AG04449 (cell line): Measurements from ENCODE around the gene ETV4.

ENCODE experiments used
- CTCF ChIA-PET: fragments of 350-600 bp; formaldehyde crosslinking; extraction: SDS; loops from one replicate; lab custom pipeline; 2021; ENCODE audit warnings: antibody characterized with exemption; lab: Yijun Ruan, JAX
- POLR2A ChIA-PET: fragments of 400-600, 350-600 bp; formaldehyde crosslinking; extraction: SDS; loops from one replicate; lab custom pipeline; 2020; ENCODE audit warnings: antibody characterized with exemption, inconsistent platforms; lab: Yijun Ruan, JAX
- DNase-seq: peaks from one replicate; pipeline ENCODE4 v3.0.0-alpha.2; 2010; ENCODE audit warnings: low read depth, low spot score
- H3K4me3 ChIP-seq: 2 replicates; pipeline ENCODE4 v1.5.1; 2011; ENCODE audit warnings: low read depth, mild to moderate bottlenecking, control low read depth, low read length
- TF ChIP-seq, protein P1 (sequence below): IDR thresholded peaks from one replicate; pipeline ENCODE4 v1.5.1; 2011; ENCODE audit warnings: mild to moderate bottlenecking, moderate library complexity, low read length, control low read depth, inconsistent platforms; ENCODE audit not compliant: insufficient read depth; ENCODE audit errors: missing control alignments

The ETV4 gene

DNA sequence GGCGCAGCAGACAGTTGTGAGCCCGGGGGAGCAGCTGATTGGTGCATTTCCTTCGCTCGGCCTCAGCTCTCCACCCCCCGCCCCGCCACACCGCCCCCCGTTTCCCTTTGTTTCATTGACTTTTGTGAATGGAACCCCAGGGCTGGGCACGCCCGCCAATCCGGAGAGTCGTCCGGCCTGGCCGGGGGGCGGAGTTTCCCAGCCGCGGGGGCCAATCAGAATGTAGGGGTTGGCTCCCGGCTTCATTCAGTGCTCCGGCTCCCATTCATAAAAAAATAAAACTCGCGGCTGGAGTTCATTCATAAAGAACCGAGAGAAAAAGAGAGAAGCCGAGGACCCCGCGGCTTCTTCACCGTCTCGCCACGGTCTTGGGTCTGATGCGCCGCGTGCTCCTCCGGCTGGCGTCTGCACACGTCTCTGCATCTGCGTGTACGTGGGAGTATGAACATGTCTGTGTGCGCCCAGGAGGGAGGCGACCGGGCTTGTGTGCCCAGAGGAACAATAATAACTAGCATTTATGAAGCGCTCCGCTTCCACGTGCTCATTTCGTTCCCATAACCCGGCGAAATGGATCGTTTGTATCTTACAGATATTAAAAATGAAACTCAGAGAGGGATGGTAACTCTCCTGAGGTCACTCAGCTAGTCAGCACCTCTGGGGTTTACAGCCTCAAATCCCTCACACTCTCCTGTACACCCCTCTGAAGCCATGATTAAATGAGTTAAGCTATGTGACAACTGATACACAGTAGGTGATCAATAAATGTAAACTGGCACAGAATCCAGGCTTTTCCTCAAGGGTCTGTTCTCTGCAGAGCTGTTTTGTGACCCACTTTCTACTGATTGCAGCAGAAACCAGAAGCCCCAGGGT is at the start of gene ETV4:
TSS of gene ETV4 (minus strand) at position 22 of the 870 bp plus-strand sequence. CDS start 723 bp downstream, outside the sequence.
- TF ChIP-seq, protein P1, sequence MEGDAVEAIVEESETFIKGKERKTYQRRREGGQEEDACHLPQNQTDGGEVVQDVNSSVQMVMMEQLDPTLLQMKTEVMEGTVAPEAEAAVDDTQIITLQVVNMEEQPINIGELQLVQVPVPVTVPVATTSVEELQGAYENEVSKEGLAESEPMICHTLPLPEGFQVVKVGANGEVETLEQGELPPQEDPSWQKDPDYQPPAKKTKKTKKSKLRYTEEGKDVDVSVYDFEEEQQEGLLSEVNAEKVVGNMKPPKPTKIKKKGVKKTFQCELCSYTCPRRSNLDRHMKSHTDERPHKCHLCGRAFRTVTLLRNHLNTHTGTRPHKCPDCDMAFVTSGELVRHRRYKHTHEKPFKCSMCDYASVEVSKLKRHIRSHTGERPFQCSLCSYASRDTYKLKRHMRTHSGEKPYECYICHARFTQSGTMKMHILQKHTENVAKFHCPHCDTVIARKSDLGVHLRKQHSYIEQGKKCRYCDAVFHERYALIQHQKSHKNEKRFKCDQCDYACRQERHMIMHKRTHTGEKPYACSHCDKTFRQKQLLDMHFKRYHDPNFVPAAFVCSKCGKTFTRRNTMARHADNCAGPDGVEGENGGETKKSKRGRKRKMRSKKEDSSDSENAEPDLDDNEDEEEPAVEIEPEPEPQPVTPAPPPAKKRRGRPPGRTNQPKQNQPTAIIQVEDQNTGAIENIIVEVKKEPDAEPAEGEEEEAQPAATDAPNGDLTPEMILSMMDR: no peak
- DNase-seq: no peak
- peak within 1 kb of the TSS; percentile 61 for H3K4me3 ChIP-seq
- ChIA-PET CTCF (interaction anchor here (1.5 to 3.0 kb wide), 3 partner anchors 12 to 127 kb away, joined by 10 to 14 read pairs (median 14); no protein-coding TSS in a partner anchor), POLR2A (interaction anchor here (1.0 kb wide), 2 partner anchors 16 to 178 kb away, joined by 3 read pairs; no protein-coding TSS in a partner anchor)

GRCh38 chr17:43595466-43595865 is 49.3 kb upstream of the ETV4 start:
- POLR2A ChIA-PET: no interaction called here
- CTCF ChIA-PET: interaction anchor here (0.9 kb wide), 1 partner anchor 78 kb away, joined by 4 read pairs; no protein-coding TSS in a partner anchor
- H3K4me3 ChIP-seq: no peak overlapping the region
- DNase-seq: no peak
- TF ChIP-seq, protein P1: no peak

GRCh38 chr17:43591779-43592562 is 45.8 kb upstream of the ETV4 start:
- CTCF ChIA-PET: interaction anchor here (0.9 to 3.1 kb wide), 9 partner anchors 11 to 100 kb away, joined by 3 to 25 read pairs (median 4); no protein-coding TSS in a partner anchor
- DNase-seq: no peak
- H3K4me3 ChIP-seq: peak overlapping the region; percentile 10; the same call in 1 of the 2 replicates
- TF ChIP-seq, protein P1: no peak
- POLR2A ChIA-PET: interaction anchor here (0.6 to 2.0 kb wide), 2 partner anchors 13 to 79 kb away, joined by 3 to 17 read pairs; no protein-coding TSS in a partner anchor

DNA sequence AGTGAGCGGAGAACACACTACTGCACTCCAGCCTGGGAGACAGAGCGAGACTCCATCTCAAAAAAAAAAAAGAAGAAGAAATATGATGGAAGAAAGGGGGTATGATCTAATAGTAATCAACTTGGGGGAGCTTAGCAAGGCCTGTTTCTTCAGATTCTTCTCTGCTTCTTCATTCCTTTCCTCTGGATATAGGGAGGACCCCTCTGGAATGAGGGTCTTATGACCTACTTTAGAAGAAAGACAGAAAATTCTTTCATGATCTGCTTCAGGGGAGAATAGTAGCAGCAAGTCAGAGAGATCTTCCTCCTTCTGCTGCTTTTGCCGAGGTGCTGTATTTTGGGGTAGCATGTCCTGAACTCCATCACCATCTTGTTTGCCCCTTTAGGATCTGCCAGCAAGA is 44.9 kb upstream of the ETV4 start:
- DNase-seq: no peak
- ChIA-PET POLR2A (interaction anchor here (1.4 to 2.0 kb wide), 2 partner anchors 12 to 203 kb away, joined by 4 to 17 read pairs; no protein-coding TSS in a partner anchor), CTCF (interaction anchor here (0.9 to 3.1 kb wide), 10 partner anchors 10 to 105 kb away, joined by 3 to 25 read pairs (median 4); no protein-coding TSS in a partner anchor)
- TF ChIP-seq, protein P1: no peak
- H3K4me3 ChIP-seq: no peak overlapping the region

DNA sequence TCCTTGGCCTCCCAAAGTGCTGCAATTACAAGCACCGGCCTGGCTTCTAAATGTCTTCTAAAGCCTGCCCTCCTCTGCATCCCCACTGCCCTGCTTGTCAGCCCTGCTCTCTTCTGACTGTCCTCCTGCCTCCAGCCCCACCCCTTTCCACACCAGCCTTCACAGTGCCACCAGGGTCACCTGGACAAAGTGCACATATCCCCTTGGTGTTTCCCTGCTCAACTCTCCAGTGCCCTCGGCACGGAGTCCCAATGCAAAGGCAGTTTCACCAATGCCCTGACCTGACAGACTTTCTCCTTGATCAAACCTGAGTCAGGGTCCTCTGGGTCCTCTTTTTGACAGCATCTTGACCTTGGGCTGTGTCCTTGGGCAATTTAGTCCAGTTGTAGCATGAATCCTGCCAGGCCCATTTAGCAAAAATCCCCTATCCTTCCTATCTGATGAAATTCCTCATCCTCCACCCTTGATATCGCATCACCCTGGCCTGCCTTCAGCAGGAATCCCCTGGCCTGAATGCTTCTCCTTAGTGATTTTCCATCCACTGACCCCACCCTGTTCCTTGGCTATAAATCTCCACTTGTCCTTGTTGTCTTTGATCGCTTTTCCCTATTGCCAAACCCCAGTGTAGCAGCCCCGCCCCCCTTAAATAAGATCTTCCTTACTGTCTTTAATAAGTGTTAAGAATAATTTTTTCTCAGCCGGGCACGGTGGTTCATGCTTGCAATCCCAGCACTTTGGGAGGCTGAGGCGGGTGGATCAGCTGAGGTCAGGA is 42.7 kb upstream of the ETV4 start:
- POLR2A ChIA-PET: no interaction called here
- TF ChIP-seq, protein P1: no peak
- CTCF ChIA-PET: interaction anchor here (4.9 kb wide), 1 partner anchor 12 kb away, joined by 28 read pairs; no protein-coding TSS in a partner anchor

More for the DNA sequence above, 42.7 kb upstream of the ETV4 start:
- DNase-seq: no peak
- H3K4me3 ChIP-seq: no peak overlapping the region
